H9 (cell line): ENCODE measurements around the gene PCDH9. TPM values are rescaled to one million over a fixed set of nuclear protein-coding genes. Genes with fewer than 3 reads are reported as not detected.

ENCODE experiments used
- DNase-seq: peaks from one replicate; pipeline ENCODE4 v3.0.0-alpha.2; 2017
- H2AFZ ChIP-seq: one replicate; pipeline ENCODE4 v1.6.1; 2013; ENCODE audit warnings: mild to moderate bottlenecking, low read length, control low read depth, moderate library complexity
- H2AK5ac ChIP-seq: 2 replicates; pipeline ENCODE4 v1.6.1; 2013; ENCODE audit warnings: low read length, control low read depth, mixed read lengths; ENCODE audit not compliant: insufficient read length
- H2BK120ac ChIP-seq: one replicate; pipeline ENCODE4 v1.6.1; 2013; ENCODE audit warnings: low read depth, mild to moderate bottlenecking, low read length, control low read depth, inconsistent platforms; ENCODE audit not compliant: poor library complexity, severe bottlenecking
- H2BK12ac ChIP-seq: 2 replicates; pipeline ENCODE4 v1.6.1; 2013; ENCODE audit warnings: low read length, control low read depth, mixed read lengths, low read depth; ENCODE audit not compliant: insufficient read length
- H2BK15ac ChIP-seq: 2 replicates; pipeline ENCODE4 v1.6.1; 2013; ENCODE audit warnings: low read depth, low read length, control low read depth
- H2BK20ac ChIP-seq: one replicate; pipeline ENCODE4 v1.6.1; 2013; ENCODE audit warnings: low read depth, mild to moderate bottlenecking, low read length, control low read depth, inconsistent platforms; ENCODE audit not compliant: poor library complexity, severe bottlenecking
- H2BK5ac ChIP-seq: 2 replicates; pipeline ENCODE4 v1.6.1; 2013; ENCODE audit warnings: low read length, control low read depth, mixed read lengths; ENCODE audit not compliant: insufficient read length
- H3K14ac ChIP-seq: 2 replicates; pipeline ENCODE4 v1.6.1; 2013; ENCODE audit warnings: low read length, control low read depth; ENCODE audit not compliant: insufficient read depth
- H3K18ac ChIP-seq: 2 replicates; pipeline ENCODE4 v1.6.1; 2013; ENCODE audit warnings: low read depth, mild to moderate bottlenecking, mixed read lengths, low read length, control low read depth; ENCODE audit not compliant: insufficient read length
- H3K23ac ChIP-seq: 2 replicates; pipeline ENCODE4 v1.6.1; 2013; ENCODE audit warnings: low read length, control low read depth, mixed read lengths, low read depth; ENCODE audit not compliant: insufficient read length
- H3K23me2 ChIP-seq: 2 replicates; pipeline ENCODE4 v1.6.1; 2013; ENCODE audit warnings: low read depth, mild to moderate bottlenecking, mixed read lengths, low read length, control low read depth; ENCODE audit not compliant: insufficient read length, poor library complexity, severe bottlenecking
- H3K27ac ChIP-seq: 2 replicates; pipeline ENCODE4 v1.5.1; 2013; ENCODE audit warnings: low read length, control low read depth, mixed read lengths, low read depth; ENCODE audit not compliant: insufficient read length
- H3K27me3 ChIP-seq: 2 replicates; pipeline ENCODE4 v1.6.1; 2013; ENCODE audit warnings: low read length, control low read depth, inconsistent platforms; ENCODE audit not compliant: insufficient read depth
- H3K4ac ChIP-seq: 2 replicates; pipeline ENCODE4 v1.6.1; 2013; ENCODE audit warnings: low read depth, mild to moderate bottlenecking, control low read depth, inconsistent platforms, low read length, moderate library complexity
- H3K4me1 ChIP-seq: 2 replicates; pipeline ENCODE4 v1.6.1; 2013; ENCODE audit warnings: low read length, control low read depth, inconsistent platforms; ENCODE audit not compliant: insufficient read depth
- H3K4me2 ChIP-seq: 2 replicates; pipeline ENCODE4 v1.6.1; 2013; ENCODE audit warnings: low read length, control low read depth, mixed read lengths; ENCODE audit not compliant: insufficient read length, insufficient read depth
- H3K56ac ChIP-seq: 2 replicates; pipeline ENCODE4 v1.6.1; 2013; ENCODE audit warnings: low read depth, mild to moderate bottlenecking, mixed read lengths, low read length, control low read depth; ENCODE audit not compliant: insufficient read length
- H3K79me1 ChIP-seq: 2 replicates; pipeline ENCODE4 v1.6.1; 2013; ENCODE audit warnings: low read depth, mild to moderate bottlenecking, moderate library complexity, low read length, control low read depth, inconsistent platforms; ENCODE audit not compliant: insufficient read depth, poor library complexity, severe bottlenecking
- H3K79me2 ChIP-seq: 2 replicates; pipeline ENCODE4 v1.6.1; 2013; ENCODE audit warnings: low read length, control low read depth, inconsistent platforms; ENCODE audit not compliant: insufficient read depth
- H3K9ac ChIP-seq: 2 replicates; pipeline ENCODE4 v1.6.1; 2013; ENCODE audit warnings: low read length, control low read depth, mixed read lengths; ENCODE audit not compliant: insufficient read length; ENCODE audit errors: extremely low read depth
- H3K9me3 ChIP-seq: one replicate; pipeline ENCODE4 v1.6.1; 2013; ENCODE audit warnings: low read depth, low read length, inconsistent platforms; ENCODE audit not compliant: control insufficient read depth
- H3T11ph ChIP-seq: one replicate; pipeline ENCODE4 v1.6.1; 2013; ENCODE audit warnings: mild to moderate bottlenecking, low read length, control low read depth, inconsistent platforms
- H4K20me1 ChIP-seq: one replicate; pipeline ENCODE4 v1.6.1; 2013; ENCODE audit not compliant: control insufficient read depth, insufficient read length, insufficient read depth
- H4K5ac ChIP-seq: 2 replicates; pipeline ENCODE4 v1.6.1; 2013; ENCODE audit warnings: low read depth, mild to moderate bottlenecking, mixed read lengths, low read length, control low read depth; ENCODE audit not compliant: insufficient read length
- H4K8ac ChIP-seq: replicated peaks from 2 replicates; pipeline ENCODE4 v1.6.1; 2013; ENCODE audit warnings: low read length, control low read depth, mixed read lengths, low read depth; ENCODE audit not compliant: insufficient read length
- H4K91ac ChIP-seq: 2 replicates; pipeline ENCODE4 v1.6.1; 2013; ENCODE audit warnings: low read depth, mild to moderate bottlenecking, moderate library complexity, mixed read lengths, low read length, control low read depth; ENCODE audit not compliant: insufficient read length
- H3K27ac Mint-ChIP-seq, 3 experiments: 2 replicates in 2 of 3; 3 replicates in 1 of 3; pipeline ENCODE4 v1.8.0; 2020 to 2021; ENCODE audit warnings: mixed read lengths in 3 of 3, mild to moderate bottlenecking in 1 of 3, moderate library complexity in 1 of 3
- H3K27me3 Mint-ChIP-seq: 2 replicates; pipeline ENCODE4 v1.8.0; 2021; ENCODE audit warnings: low read depth, mild to moderate bottlenecking, moderate library complexity, mixed read lengths
- H3K36me3 Mint-ChIP-seq, 3 experiments: 2 replicates in 2 of 3; 3 replicates in 1 of 3; pipeline ENCODE4 v1.8.0; 2020 to 2021; ENCODE audit warnings: low read depth in 3 of 3, mixed read lengths in 3 of 3; ENCODE audit not compliant: insufficient read depth in 1 of 3
- H3K4me1 Mint-ChIP-seq, 2 experiments: 2 replicates each; pipeline ENCODE4 v1.8.0; 2020; ENCODE audit warnings: mixed read lengths in 2 of 2
- H3K4me3 Mint-ChIP-seq, 2 experiments: 2 replicates in 1 of 2; 3 replicates in 1 of 2; pipeline ENCODE4 v1.8.0; 2020 to 2021; ENCODE audit warnings: mild to moderate bottlenecking in 2 of 2, mixed read lengths in 2 of 2, moderate library complexity in 1 of 2
- H3K9me3 Mint-ChIP-seq, 2 experiments: 2 replicates in 1 of 2; 3 replicates in 1 of 2; pipeline ENCODE4 v1.8.0; 2020; ENCODE audit warnings: mild to moderate bottlenecking in 2 of 2, mixed read lengths in 2 of 2, moderate library complexity in 1 of 2
- CTCF ChIP-seq: fragments of 200-600 bp; sonication (generic); conservative IDR thresholded peaks from 3 replicates; pipeline ENCODE4 v1.8.0; 2021; ENCODE audit warnings: antibody characterized with exemption, mild to moderate bottlenecking
- WGBS: extraction: QIAGEN DNeasy Blood & Tissue Kit; methylation state at CpG from one replicate; pipeline ENCODE4 v1.1.7; 2013; ENCODE audit warnings: missing lambda C conversion rate, low lambda C conversion rate, mixed read lengths; ENCODE audit not compliant: insufficient read length; ENCODE audit errors: extremely low coverage; 5-methylcytosine and 5-hydroxymethylcytosine counted together
- total RNA-seq: library from RNA; stranded (reverse); gene quantifications from 2 replicates; pipeline ENCODE4 v1.2.1, GENCODE V29; 2021

PCDH9 gene
- total RNA-seq, 1 experiment from 2014 or later, result 0.11 TPM

DNA sequence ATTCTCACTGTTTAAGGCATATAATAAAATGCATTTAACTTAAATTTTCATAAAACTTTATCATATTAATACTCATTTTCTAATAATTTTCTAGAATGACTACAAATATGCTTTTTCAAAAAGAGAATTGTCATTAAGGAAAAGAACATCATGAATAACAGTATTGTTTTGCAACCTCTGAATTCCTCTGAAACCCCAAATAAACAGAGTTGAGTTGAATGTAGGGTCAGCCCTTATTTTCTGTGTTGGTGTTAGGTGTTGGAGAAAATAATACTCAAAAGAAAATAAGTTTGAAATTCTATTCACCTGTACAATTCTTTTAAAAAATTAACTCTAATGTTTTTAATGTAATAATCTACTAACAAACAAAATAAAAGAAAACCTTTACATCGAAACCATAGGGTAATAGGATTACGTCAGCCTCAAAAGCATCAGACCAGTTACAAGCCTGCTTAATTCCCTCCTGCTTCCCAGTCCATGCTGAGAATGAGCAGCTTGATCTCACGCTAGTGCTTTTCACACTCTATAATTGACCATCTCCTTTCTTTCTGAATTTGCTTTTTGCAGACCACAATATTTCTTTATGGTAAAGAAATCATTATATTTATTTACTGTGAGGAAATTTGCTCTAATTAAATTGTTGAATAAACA, 160.9 kb downstream of the PCDH9 start:
- Mint-ChIP-seq H3K9me3 (no peaks in the 10 kb centered on the region; a peak in 1 of 5 replicates), H3K4me1 (peaks cover 14 to 19% of the 10 kb centered on the region in 2 experiments), H3K27me3 (no peaks in the 10 kb centered on the region), H3K36me3 (no peaks in the 10 kb centered on the region), H3K27ac (peak overlapping the region in 2 of 3 experiments; percentile 44 to 92; a peak in 3 of 7 replicates), H3K4me3 (no peak overlapping the region)
- Histone ChIP-seq H3T11ph (no peak overlapping the region), H3K27me3 (no peaks in the 10 kb centered on the region), H3K23me2 (no peaks in the 10 kb centered on the region), H2AK5ac (no peak overlapping the region), H4K8ac (no peak overlapping the region), H3K4ac (no peak overlapping the region), H3K79me2 (no peaks in the 10 kb centered on the region), H3K56ac (no peak overlapping the region), H4K5ac (no peak overlapping the region), H2BK5ac (no peak overlapping the region), H3K18ac (no peak overlapping the region), H3K4me2 (no peak overlapping the region), H3K9ac (no peak overlapping the region), H3K23ac (no peak overlapping the region), H3K4me1 (no peaks in the 10 kb centered on the region), H2BK15ac (no peak overlapping the region), H2BK120ac (no peak overlapping the region), H2AFZ (no peak overlapping the region), H3K14ac (no peak overlapping the region), H4K91ac (no peak overlapping the region), H3K79me1 (no peaks in the 10 kb centered on the region), H3K27ac (no peak overlapping the region), H2BK12ac (no peak overlapping the region), H3K9me3 (no peaks in the 10 kb centered on the region), H4K20me1 (no peaks in the 10 kb centered on the region), H2BK20ac (no peak overlapping the region)
- TF ChIP-seq CTCF, result no peak
- no CpG with 5 or more reads among the region's 3 CpGs for WGBS
- DNase-seq, result no peak
